GM12878 (cell line): ENCODE measurements around the gene COIL. TPM values are rescaled to one million over a fixed set of nuclear protein-coding genes. Genes with fewer than 3 reads are reported as not detected.

Experiments used
- ATAC-seq: fragments of 200-7000 bp; cut with Tn5 transposase; 3 replicates; pipeline ENCODE4 v1.9.1; 2020; ENCODE audit warnings: mild to moderate bottlenecking, moderate library complexity
- BruUV-seq: library from RNA; stranded (reverse); fragments of 400-500 nt; replicated peaks from 2 replicates; lab custom pipeline; 2021; lab: Mats Ljungman, UMichigan
- CTCF ChIA-PET: fragments of 300-600 bp; sonication (Branson Sonifier 250); formaldehyde crosslinking; extraction: SDS; loops from one replicate; lab custom pipeline; 2021; ENCODE audit warnings: inconsistent platforms; lab: Yijun Ruan, JAX
- POLR2A ChIA-PET: fragments of 350-600 bp; formaldehyde crosslinking; extraction: SDS; loops from one replicate; lab custom pipeline; 2021; ENCODE audit warnings: inconsistent platforms; lab: Charles Lee
- RAD21 ChIA-PET: fragments of 300-600 bp; sonication (Branson Sonifier 250); formaldehyde crosslinking; loops from one replicate; lab custom pipeline; 2023; ENCODE audit warnings: antibody characterized with exemption; ENCODE audit not compliant: unreplicated experiment; lab: Charles Lee
- SMC1A ChIA-PET: fragments of 300-600 bp; sonication (Branson Sonifier 250); formaldehyde crosslinking; loops from one replicate; lab custom pipeline; 2023; ENCODE audit not compliant: unreplicated experiment, uncharacterized antibody; lab: Charles Lee
- DNase-seq: peaks from one replicate; pipeline ENCODE4 v3.0.0-alpha.2; 2011; ENCODE audit warnings: low read depth, low spot score
- FAIRE-seq: peaks from 3 replicates; lab custom pipeline; 2011; peaks lifted over from hg19 to GRCh38; lab: Jason Lieb, UNC
- H2AFZ ChIP-seq: 2 replicates; pipeline ENCODE4 v1.6.0; 2011; ENCODE audit warnings: low read depth, low read length, control low read depth; ENCODE audit not compliant: control insufficient read depth
- H3K27ac ChIP-seq: 2 replicates; pipeline ENCODE4 v1.5.1; 2011; ENCODE audit warnings: control low read depth; ENCODE audit not compliant: control insufficient read depth, insufficient read depth
- H3K27me3 ChIP-seq, 2 experiments: replicated peaks in 1 of 2; 2 replicates each; pipeline versions ENCODE4 v1.6.0 to v1.6.1; 2011; ENCODE audit warnings: low read length in 1 of 2; ENCODE audit not compliant: control insufficient read depth in 2 of 2, insufficient read depth in 2 of 2
- H3K36me3 ChIP-seq, 2 experiments: 2 replicates each; pipeline ENCODE4 v1.5.1; 2011; ENCODE audit warnings: low read length in 1 of 2; ENCODE audit not compliant: control insufficient read depth in 2 of 2, insufficient read depth in 2 of 2
- H3K4me1 ChIP-seq: 2 replicates; pipeline ENCODE4 v1.6.1; 2011; ENCODE audit warnings: mild to moderate bottlenecking, low read length, moderate library complexity, mixed read lengths; ENCODE audit not compliant: control insufficient read depth, insufficient read depth
- H3K4me2 ChIP-seq: 2 replicates; pipeline ENCODE4 v1.6.0; 2011; ENCODE audit warnings: control low read depth; ENCODE audit not compliant: control insufficient read depth, insufficient read depth
- H3K4me3 ChIP-seq: fragments of 200-600 bp; sonication (generic); 2 replicates; pipeline ENCODE4 v1.5.1; 2016
- H3K79me2 ChIP-seq: 2 replicates; pipeline ENCODE4 v1.6.0; 2011; ENCODE audit warnings: low read length; ENCODE audit not compliant: control insufficient read depth, insufficient read depth
- H3K9ac ChIP-seq: 2 replicates; pipeline ENCODE4 v1.8.0; 2011; ENCODE audit warnings: low read length, control low read depth, mixed read lengths; ENCODE audit not compliant: control insufficient read depth, insufficient read depth
- H3K9me3 ChIP-seq: replicated peaks from 3 replicates; pipeline ENCODE4 v1.5.1; 2011; ENCODE audit warnings: mild to moderate bottlenecking, low read length; ENCODE audit not compliant: control insufficient read depth, insufficient read depth
- H4K20me1 ChIP-seq: 2 replicates; pipeline ENCODE4 v1.6.0; 2011; ENCODE audit not compliant: control insufficient read depth, insufficient read depth
- ATF7 ChIP-seq: fragments of 450-650 bp; IDR thresholded peaks from 2 replicates; pipeline ENCODE4 v1.6.1; 2016; ENCODE audit warnings: low read depth, mild to moderate bottlenecking
- BACH1 ChIP-seq: fragments of 450-650 bp; IDR thresholded peaks from 2 replicates; pipeline ENCODE4 v1.6.1; 2017; ENCODE audit warnings: mild to moderate bottlenecking, borderline replicate concordance
- BRCA1 ChIP-seq: IDR thresholded peaks from 2 replicates; pipeline ENCODE4 v1.6.1; 2011; ENCODE audit warnings: low read depth, low read length, improper control_type of control experiment
- CHD2 ChIP-seq: IDR thresholded peaks from 2 replicates; pipeline ENCODE4 v1.6.1; 2011; ENCODE audit warnings: low read depth, low read length, improper control_type of control experiment, borderline replicate concordance
- JUND ChIP-seq: IDR thresholded peaks from 2 replicates; pipeline ENCODE4 v1.6.1; 2012; ENCODE audit warnings: low read depth, mild to moderate bottlenecking, low read length, improper control_type of control experiment, moderate library complexity
- KLF5 ChIP-seq: fragments of 450-650 bp; IDR thresholded peaks from 2 replicates; pipeline ENCODE4 v1.6.1; 2014; ENCODE audit warnings: mild to moderate bottlenecking; ENCODE audit not compliant: partially characterized antibody
- MEF2B ChIP-seq: fragments of 450-650 bp; IDR thresholded peaks from 2 replicates; pipeline ENCODE4 v1.6.1; 2018; ENCODE audit warnings: mild to moderate bottlenecking, moderate library complexity; ENCODE audit not compliant: partially characterized antibody, poor library complexity, severe bottlenecking
- NFIC ChIP-seq: IDR thresholded peaks from 2 replicates; pipeline ENCODE4 v1.6.1; 2012; ENCODE audit warnings: low read depth, mild to moderate bottlenecking, inconsistent platforms, low read length, moderate library complexity
- NR2F1 ChIP-seq: fragments of 450-650 bp; conservative IDR thresholded peaks from 2 replicates; pipeline ENCODE4 v1.6.1; 2017; ENCODE audit warnings: mild to moderate bottlenecking
- SIN3A ChIP-seq: IDR thresholded peaks from 2 replicates; pipeline ENCODE4 v1.6.1; 2012; ENCODE audit warnings: low read depth, low read length, improper control_type of control experiment
- SPI1 ChIP-seq: IDR thresholded peaks from 2 replicates; pipeline ENCODE4 v1.6.1; 2011; ENCODE audit warnings: low read depth, mild to moderate bottlenecking, low read length, moderate library complexity, borderline replicate concordance; ENCODE audit not compliant: insufficient read depth
- SREBF1 ChIP-seq: IDR thresholded peaks from 2 replicates; pipeline ENCODE4 v1.6.1; 2012; ENCODE audit warnings: mild to moderate bottlenecking, low read length
- TCF7 ChIP-seq: IDR thresholded peaks from 2 replicates; pipeline ENCODE4 v1.6.1; 2014; ENCODE audit warnings: antibody characterized with exemption, borderline replicate concordance
- YY1 ChIP-seq: IDR thresholded peaks from 2 replicates; pipeline ENCODE4 v1.6.1; 2011; ENCODE audit warnings: low read depth, mild to moderate bottlenecking, low read length
- in situ Hi-C: fragments of 300-500 bp; cut with MboI; formaldehyde crosslinking; loops from 9 replicates; pipeline ENCODE4 v1.14.3; 2018; ENCODE audit warnings: mixed read lengths
- intact Hi-C: fragments of 100-400 bp; cut with micrococcal nuclease; formaldehyde crosslinking; loops from one replicate; pipeline ENCODE4 v1.14.2; 2022; ENCODE audit not compliant: unreplicated experiment
- polyA plus RNA-seq, 11 experiments: library from polyadenylated mRNA; depleted of rRNA in 4 of 11; unstranded in 6 of 11; stranded (reverse) in 5 of 11; fragments of >200 nt; fragmentation: Nextera tagmentation in 4 of 11; fragmentation: Illumina TruSeq in 1 of 11; extraction: Ambion mirVana in 4 of 11; extraction: Trizol in 1 of 11; gene quantifications; 1 replicate in 1 of 11; 2 replicates in 10 of 11; pipeline versions ENCODE4 v1.2.1 to v1.2.3, GENCODE V29; 2011 to 2016; ENCODE audit warnings: inconsistent platforms in 2 of 11, missing spikeins in 2 of 11, low read depth in 1 of 11
- total RNA-seq, 4 experiments: library from RNA; depleted of rRNA in 3 of 4; stranded (reverse); fragments of >200 nt in 3 of 4; fragmentation: Illumina TruSeq in 1 of 4; extraction: Trizol in 1 of 4; gene quantifications; 2 replicates each; pipeline versions ENCODE4 v1.2.1 to v1.2.3, GENCODE V29; 2013 to 2021
- TF ChIP-seq, protein P1 (sequence below): fragments of 450-650 bp; IDR thresholded peaks from 2 replicates; pipeline ENCODE4 v1.6.1; 2014; ENCODE audit warnings: mild to moderate bottlenecking
- TF ChIP-seq, protein P2 (sequence below): fragments of 450-650 bp; formaldehyde crosslinking; IDR thresholded peaks from 2 replicates; pipeline ENCODE4 v1.4.0; 2022; ENCODE audit warnings: mild to moderate bottlenecking, moderate library complexity
- TF ChIP-seq, protein P3 (sequence below): fragments of 450-650 bp; formaldehyde crosslinking; IDR thresholded peaks from 2 replicates; pipeline ENCODE4 v1.5.0; 2022; ENCODE audit warnings: mild to moderate bottlenecking, missing genetic modification characterization

The COIL gene
- total and polyA plus RNA-seq, 10 of the 15 experiments (the other 5 are each of a cell fraction or from before 2014, with no cell fraction given), result 13.7 to 24.3 (median 17.4) TPM

DNA sequence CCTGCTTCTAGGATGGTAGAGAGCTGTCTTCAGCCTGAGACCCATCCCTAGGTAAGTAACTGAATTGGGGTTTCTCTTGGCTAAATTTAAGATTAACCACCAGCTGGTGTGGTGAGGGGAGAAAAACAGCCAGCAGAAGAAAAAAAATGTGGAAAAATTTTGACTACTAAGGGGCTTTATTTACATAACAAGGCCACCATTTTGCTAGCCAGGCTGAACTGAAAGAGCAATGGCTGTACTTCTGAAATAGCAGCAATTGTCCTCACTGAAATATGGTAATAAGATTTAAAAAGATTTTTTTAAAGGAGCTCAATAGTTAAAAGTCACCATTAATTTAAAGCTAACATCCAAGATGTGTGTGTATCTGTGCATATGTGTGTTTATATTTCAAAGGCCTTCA is 34.6 kb downstream of the COIL start:
- in situ Hi-C loops (no loop called here), intact Hi-C loops (no loop called here)
- H3K4me1 ChIP-seq, result no peaks in the 10 kb centered on the region
- no TSS peak for BruUV-seq
- ATAC-seq, result no peak
- DNase-seq, result no peak
- no peaks in the 10 kb centered on the region for H3K79me2 ChIP-seq
- H3K36me3 ChIP-seq, result no peaks in the 10 kb centered on the region
- no peak overlapping the region for H3K27ac ChIP-seq
- H3K9ac ChIP-seq, result no peak overlapping the region
- CTCF ChIA-PET, result interaction anchor here (1.0 to 3.4 kb wide), 3 partner anchors 13 to 107 kb away, joined by 3 to 19 read pairs (median 8); no protein-coding TSS in a partner anchor
- H3K27me3 ChIP-seq, result no peaks in the 10 kb centered on the region
- no peak overlapping the region for H3K4me2 ChIP-seq
- RAD21 ChIA-PET, result interaction anchor here (1.3 kb wide), 1 partner anchor 105 kb away, joined by 3 read pairs; no protein-coding TSS in a partner anchor
- H2AFZ ChIP-seq, result no peak overlapping the region
- no peaks in the 10 kb centered on the region for H4K20me1 ChIP-seq
- no peak overlapping the region for H3K4me3 ChIP-seq
- POLR2A ChIA-PET, result interaction anchor here (0.6 kb wide), 1 partner anchor 50 kb away, joined by 3 read pairs; no protein-coding TSS in a partner anchor
- FAIRE-seq, result no peak
- SMC1A ChIA-PET, result no interaction called here
- H3K9me3 ChIP-seq, result peaks cover 2% of the 10 kb centered on the region; the same call in 2 of the 3 replicates
- TF ChIP-seq CHD2, result no peak
- no peak for TF ChIP-seq NFIC
- TF ChIP-seq BRCA1, result no peak
- TF ChIP-seq YY1, result no peak
- TF ChIP-seq KLF5, result no peak
- no peak for TF ChIP-seq TCF7
- TF ChIP-seq, protein P1, sequence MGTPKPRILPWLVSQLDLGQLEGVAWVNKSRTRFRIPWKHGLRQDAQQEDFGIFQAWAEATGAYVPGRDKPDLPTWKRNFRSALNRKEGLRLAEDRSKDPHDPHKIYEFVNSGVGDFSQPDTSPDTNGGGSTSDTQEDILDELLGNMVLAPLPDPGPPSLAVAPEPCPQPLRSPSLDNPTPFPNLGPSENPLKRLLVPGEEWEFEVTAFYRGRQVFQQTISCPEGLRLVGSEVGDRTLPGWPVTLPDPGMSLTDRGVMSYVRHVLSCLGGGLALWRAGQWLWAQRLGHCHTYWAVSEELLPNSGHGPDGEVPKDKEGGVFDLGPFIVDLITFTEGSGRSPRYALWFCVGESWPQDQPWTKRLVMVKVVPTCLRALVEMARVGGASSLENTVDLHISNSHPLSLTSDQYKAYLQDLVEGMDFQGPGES, result no peak
- TF ChIP-seq ATF7, result no peak
- TF ChIP-seq JUND, result no peak
- no peak for TF ChIP-seq SPI1
- TF ChIP-seq SIN3A, result no peak
- no peak for TF ChIP-seq MEF2B
- TF ChIP-seq BACH1, result no peak
- TF ChIP-seq NR2F1, result no peak
- TF ChIP-seq, protein P2, sequence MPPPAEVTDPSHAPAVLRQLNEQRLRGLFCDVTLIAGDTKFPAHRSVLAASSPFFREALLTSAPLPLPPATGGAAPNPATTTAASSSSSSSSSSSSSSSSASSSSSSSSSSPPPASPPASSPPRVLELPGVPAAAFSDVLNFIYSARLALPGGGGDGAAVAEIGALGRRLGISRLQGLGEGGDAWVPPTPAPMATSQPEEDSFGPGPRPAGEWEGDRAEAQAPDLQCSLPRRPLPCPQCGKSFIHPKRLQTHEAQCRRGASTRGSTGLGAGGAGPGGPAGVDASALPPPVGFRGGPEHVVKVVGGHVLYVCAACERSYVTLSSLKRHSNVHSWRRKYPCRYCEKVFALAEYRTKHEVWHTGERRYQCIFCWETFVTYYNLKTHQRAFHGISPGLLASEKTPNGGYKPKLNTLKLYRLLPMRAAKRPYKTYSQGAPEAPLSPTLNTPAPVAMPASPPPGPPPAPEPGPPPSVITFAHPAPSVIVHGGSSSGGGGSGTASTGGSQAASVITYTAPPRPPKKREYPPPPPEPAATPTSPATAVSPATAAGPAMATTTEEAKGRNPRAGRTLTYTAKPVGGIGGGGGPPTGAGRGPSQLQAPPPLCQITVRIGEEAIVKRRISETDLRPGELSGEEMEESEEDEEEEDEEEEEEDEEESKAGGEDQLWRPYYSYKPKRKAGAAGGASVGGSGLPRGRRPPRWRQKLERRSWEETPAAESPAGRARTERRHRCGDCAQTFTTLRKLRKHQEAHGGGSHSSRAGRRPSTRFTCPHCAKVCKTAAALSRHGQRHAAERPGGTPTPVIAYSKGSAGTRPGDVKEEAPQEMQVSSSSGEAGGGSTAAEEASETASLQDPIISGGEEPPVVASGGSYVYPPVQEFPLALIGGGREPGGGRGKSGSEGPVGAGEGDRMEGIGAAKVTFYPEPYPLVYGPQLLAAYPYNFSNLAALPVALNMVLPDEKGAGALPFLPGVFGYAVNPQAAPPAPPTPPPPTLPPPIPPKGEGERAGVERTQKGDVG (CRISPR knock-in tag), result no peak
- TF ChIP-seq, protein P3, sequence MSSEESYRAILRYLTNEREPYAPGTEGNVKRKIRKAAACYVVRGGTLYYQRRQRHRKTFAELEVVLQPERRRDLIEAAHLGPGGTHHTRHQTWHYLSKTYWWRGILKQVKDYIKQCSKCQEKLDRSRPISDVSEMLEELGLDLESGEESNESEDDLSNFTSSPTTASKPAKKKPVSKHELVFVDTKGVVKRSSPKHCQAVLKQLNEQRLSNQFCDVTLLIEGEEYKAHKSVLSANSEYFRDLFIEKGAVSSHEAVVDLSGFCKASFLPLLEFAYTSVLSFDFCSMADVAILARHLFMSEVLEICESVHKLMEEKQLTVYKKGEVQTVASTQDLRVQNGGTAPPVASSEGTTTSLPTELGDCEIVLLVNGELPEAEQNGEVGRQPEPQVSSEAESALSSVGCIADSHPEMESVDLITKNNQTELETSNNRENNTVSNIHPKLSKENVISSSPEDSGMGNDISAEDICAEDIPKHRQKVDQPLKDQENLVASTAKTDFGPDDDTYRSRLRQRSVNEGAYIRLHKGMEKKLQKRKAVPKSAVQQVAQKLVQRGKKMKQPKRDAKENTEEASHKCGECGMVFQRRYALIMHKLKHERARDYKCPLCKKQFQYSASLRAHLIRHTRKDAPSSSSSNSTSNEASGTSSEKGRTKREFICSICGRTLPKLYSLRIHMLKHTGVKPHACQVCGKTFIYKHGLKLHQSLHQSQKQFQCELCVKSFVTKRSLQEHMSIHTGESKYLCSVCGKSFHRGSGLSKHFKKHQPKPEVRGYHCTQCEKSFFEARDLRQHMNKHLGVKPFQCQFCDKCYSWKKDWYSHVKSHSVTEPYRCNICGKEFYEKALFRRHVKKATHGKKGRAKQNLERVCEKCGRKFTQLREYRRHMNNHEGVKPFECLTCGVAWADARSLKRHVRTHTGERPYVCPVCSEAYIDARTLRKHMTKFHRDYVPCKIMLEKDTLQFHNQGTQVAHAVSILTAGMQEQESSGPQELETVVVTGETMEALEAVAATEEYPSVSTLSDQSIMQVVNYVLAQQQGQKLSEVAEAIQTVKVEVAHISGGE (CRISPR knock-in tag), result no peak
- TF ChIP-seq SREBF1, result no peak
